Left lung (tissue), 10 donors: ENCODE measurements around the gene CSNK1D. TPM values are rescaled to one million over a fixed set of nuclear protein-coding genes. Genes with fewer than 3 reads are reported as not detected.

Experiments used
- ATAC-seq: fragments of 200-7000 bp; cut with Tn5 transposase; one replicate; pipeline ENCODE4 v1.9.1; 2020; ENCODE audit warnings: moderate library complexity
- DNase-seq, 4 donors: peaks; one replicate each; pipeline ENCODE4 v3.0.0-alpha.2; 2013 to 2020
- H3K27ac ChIP-seq, 2 donors: fragments of 200-600 bp; sonication (generic) in 1 of 2; one replicate each; pipeline versions ENCODE4 v1.5.0 to v1.8.0; 2020 to 2021
- H3K27me3 ChIP-seq, 2 donors: fragments of 200-600 bp; sonication (generic) in 1 of 2; one replicate each; pipeline versions ENCODE4 v1.5.0 to v1.8.0; 2020 to 2021
- H3K36me3 ChIP-seq, 2 donors: fragments of 200-600 bp; sonication (generic) in 1 of 2; one replicate each; pipeline versions ENCODE4 v1.5.0 to v1.8.0; 2020 to 2021
- H3K4me1 ChIP-seq, 2 donors: fragments of 200-600 bp; one replicate each; pipeline ENCODE4 v1.8.0; 2021
- H3K4me3 ChIP-seq, 2 donors: fragments of 200-600 bp; sonication (generic) in 1 of 2; one replicate each; pipeline versions ENCODE4 v1.5.0 to v1.8.0; 2020 to 2021; ENCODE audit warnings: mild to moderate bottlenecking in 1 of 2
- H3K9me3 ChIP-seq, 2 donors: fragments of 200-600 bp; sonication (generic) in 1 of 2; one replicate each; pipeline versions ENCODE4 v1.5.0 to v1.8.0; 2020 to 2021
- CTCF ChIP-seq, 2 donors: fragments of 200-600 bp; sonication (generic) in 1 of 2; IDR thresholded peaks; one replicate each; pipeline versions ENCODE4 v1.5.0 to v1.8.0; 2021; ENCODE audit warnings: antibody characterized with exemption in 2 of 2
- intact Hi-C, 2 donors: fragments of 100-400 bp; cut with DNase I; formaldehyde crosslinking; loops; one replicate each; pipeline versions ENCODE4 v1.11.2 to v1.14.2; 2022
- polyA plus RNA-seq, 6 donors: library from polyadenylated mRNA; unstranded; fragments of 120-200 nt; gene quantifications; one replicate each; pipeline ENCODE4 v1.2.1, GENCODE V29; 2013; ENCODE audit not compliant: insufficient read length in 6 of 6
- total RNA-seq, 2 donors: library from RNA; stranded (reverse); fragmentation: NEBNext Ultra II Directional; extraction: Animal tissue kit (Norgen Biotek cat#: 25700); gene quantifications; one replicate each; pipeline ENCODE4 v1.2.1, GENCODE V29; 2021
- donor health status: DM: no; HTN: yes; CAD: no.
- donor health status: DM: no; HTN: no; CAD: no.

Gene CSNK1D
- total and polyA plus RNA-seq, 8 donors: 101 to 160 (median 122) TPM

GRCh38 chr17:82216301-82217119 is 57.0 kb downstream of the CSNK1D start:
- Histone ChIP-seq H3K4me3 (peak overlapping the region in 1 of 2 donors; percentile 30), H3K27me3 (no peaks in the 10 kb centered on the region), H3K27ac (peak overlapping the region; percentile 89 to 98), H3K9me3 (no peaks in the 10 kb centered on the region), H3K4me1 (peaks cover 29 to 88% of the 10 kb centered on the region in 2 donors), H3K36me3 (no peaks in the 10 kb centered on the region)
- DNase-seq: peak in 2 of 4 donors; percentile 94 to 96
- intact Hi-C loops: no loop called here
- ATAC-seq: peak; percentile 82
- TF ChIP-seq CTCF (IDR thresholded peaks at IDR 0.05): no peak

GRCh38 chr17:82215972-82216300 is 57.6 kb downstream of the CSNK1D start:
- Histone ChIP-seq H3K27me3 (no peaks in the 10 kb centered on the region), H3K4me3 (peak overlapping the region in 1 of 2 donors; percentile 30), H3K36me3 (no peaks in the 10 kb centered on the region), H3K9me3 (no peaks in the 10 kb centered on the region), H3K4me1 (peaks cover 29 to 89% of the 10 kb centered on the region in 2 donors), H3K27ac (peak overlapping the region; percentile 89 to 98)
- TF ChIP-seq CTCF (IDR thresholded peaks at IDR 0.05): no peak
- ATAC-seq (no peak), DNase-seq (no peak)
- intact Hi-C loops: no loop called here

- no peak for TF ChIP-seq CTCF (IDR thresholded peaks at IDR 0.05)
- Histone ChIP-seq H3K9me3 (no peaks in the 10 kb centered on the region), H3K4me3 (no peak overlapping the region), H3K27me3 (no peaks in the 10 kb centered on the region), H3K27ac (peak overlapping the region; percentile 89 to 98), H3K36me3 (no peaks in the 10 kb centered on the region), H3K4me1 (peaks cover 29 to 83% of the 10 kb centered on the region in 2 donors)
- intact Hi-C loops: no loop called here
- no peak for DNase-seq
- ATAC-seq: no peak
Observed at GRCh38 chr17:82215095-82215971, 58.2 kb downstream of the CSNK1D start.

GRCh38 chr17:82214012-82214628 is 59.4 kb downstream of the CSNK1D start:
- peaks cover 29 to 71% of the 10 kb centered on the region in 2 donors for H3K4me1 ChIP-seq
- H3K36me3 ChIP-seq: no peaks in the 10 kb centered on the region
- no peak for DNase-seq
- peak overlapping the region in 1 of 2 donors; percentile 98 for H3K27ac ChIP-seq
- ATAC-seq: no peak
- no peak for TF ChIP-seq CTCF (IDR thresholded peaks at IDR 0.05)
- intact Hi-C loops: no loop called here
- no peak overlapping the region for H3K4me3 ChIP-seq
- no peaks in the 10 kb centered on the region for H3K27me3 ChIP-seq
- H3K9me3 ChIP-seq: no peaks in the 10 kb centered on the region
